ENCODE results near the gene SURF4.
"Not testable (repeated sequence)": the region's sequence is repeated elsewhere in the genome, so short reads cannot be mapped to it uniquely, and the experiment has no call there.

The SURF4 gene

DNA sequence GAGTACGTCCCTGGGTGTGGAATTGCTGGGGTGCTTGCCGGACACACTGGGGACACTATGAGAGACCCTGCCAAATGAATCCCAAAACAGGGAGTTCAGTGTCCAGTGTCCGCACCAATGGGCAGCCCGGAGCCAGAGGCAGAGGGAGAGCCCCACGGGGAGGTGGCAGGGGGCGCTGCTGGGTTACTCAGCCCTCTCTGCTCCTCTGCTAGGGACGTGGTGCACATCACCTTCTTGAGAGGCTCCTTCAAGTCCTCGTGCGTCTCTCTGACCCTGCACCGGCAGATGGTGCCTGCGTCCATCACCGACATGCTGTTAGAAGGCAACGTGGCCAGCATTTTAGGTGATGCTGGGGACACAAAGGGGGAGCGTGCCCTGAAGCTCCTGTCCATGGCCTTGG, 21.1 kb upstream of the SURF4 start:
- DNase-seq = no peak

DNA sequence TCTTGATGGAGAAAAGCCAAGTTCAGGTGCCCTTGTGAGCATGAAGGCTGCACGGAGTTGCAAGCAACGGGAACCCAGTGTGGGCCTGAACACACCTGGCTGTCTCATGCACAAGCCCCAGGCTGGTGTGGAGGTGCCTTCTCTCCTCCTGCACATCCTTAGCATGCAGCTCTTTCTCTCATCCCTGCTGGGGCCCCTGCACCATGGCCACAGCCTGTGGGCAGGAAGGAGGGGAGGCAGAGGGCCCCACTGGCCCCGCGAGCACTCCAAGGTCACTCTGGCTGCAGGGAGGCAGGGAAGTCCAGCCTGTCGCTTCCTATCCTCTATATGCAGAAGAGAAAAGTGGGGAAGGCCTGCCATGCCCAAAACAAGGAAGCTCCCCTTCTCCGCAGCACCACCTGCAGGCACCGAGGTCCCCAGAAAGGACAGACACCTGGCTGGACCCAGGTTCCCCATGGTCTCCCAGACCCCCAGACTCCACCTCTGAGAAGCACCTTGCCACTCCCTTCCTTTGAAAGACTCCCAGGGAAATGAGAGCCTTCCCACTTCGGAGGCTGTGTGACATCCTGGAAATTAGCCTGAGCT, 18.9 kb upstream of the SURF4 start:
- no peak for DNase-seq

DNA sequence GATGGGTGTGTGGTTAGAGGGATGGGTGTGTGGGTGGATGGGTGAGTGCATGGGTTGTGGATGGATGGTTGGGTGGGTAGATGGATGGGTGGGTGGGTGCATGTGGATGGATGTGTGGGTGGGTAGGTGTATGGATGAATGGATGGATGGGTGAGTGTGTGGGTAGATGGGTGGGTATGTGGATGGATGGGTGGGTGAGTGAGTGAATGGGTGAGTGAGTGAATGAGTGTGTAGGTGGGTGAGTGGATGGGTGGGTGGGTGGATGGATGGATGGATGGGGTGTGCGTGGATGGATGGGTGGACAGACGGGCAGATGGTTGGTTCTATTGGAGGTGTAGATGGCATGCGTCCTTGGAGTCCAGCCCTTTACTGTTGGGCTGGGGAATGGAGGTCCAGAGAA, 17.5 kb upstream of the SURF4 start:
- DNase-seq = no peak

DNA sequence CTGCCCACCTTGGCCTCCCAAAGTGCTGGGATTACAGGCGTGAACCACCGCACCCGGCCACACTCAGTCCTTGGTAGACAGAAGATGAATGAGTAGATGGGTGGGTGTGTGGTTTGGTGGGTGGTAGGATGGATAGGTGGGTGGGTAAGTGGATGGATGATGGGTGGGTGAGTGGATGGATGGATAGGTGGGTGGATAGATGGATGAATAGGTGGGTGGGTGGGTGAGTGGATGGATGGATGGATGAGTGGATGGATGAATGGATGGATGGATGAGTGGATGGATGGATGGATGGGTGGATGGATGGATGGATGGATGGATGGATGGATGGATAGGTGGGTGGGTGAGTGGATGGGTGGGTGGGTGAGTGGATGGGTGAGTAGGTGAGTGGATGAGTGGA, 16.4 kb upstream of the SURF4 start:
- not testable (repeated sequence) for DNase-seq

DNA sequence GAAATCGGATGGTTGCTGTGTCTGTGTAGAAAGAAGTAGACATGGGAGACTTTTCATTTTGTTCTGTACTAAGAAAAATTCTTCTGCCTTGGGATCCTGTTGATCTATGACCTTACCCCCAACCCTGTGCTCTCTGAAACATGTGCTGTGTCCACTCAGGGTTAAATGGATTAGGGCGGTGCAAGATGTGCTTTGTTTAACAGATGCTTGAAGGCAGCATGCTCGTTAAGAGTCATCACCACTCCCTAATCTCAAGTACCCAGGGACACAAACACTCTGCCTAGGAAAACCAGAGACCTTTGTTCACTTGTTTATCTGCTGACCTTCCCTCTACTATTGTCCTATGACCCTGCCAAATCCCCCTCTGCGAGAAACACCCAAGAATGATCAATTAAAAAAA, 15.6 kb upstream of the SURF4 start:
- not testable (repeated sequence) for DNase-seq

DNA sequence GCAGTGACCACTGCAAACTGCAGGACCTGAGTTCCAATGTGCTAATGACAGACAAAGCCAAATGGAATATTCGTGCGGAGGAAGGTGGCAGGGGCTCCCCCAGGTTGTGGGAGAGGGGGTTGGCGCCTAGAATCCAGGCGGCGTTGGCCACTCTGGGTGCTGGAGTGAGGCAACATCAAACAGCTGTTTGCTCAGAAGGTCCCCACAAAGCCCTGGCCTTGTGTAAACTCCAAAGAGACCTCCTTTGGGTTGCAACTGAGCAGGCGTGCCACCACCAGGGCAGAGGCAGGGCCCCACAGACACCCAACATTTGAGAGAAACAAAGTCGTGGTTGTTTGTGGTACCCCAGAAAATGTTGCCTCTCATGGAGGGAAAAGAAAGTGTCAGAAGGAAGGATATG, 14.9 kb upstream of the SURF4 start:
- DNase-seq = no peak

DNA sequence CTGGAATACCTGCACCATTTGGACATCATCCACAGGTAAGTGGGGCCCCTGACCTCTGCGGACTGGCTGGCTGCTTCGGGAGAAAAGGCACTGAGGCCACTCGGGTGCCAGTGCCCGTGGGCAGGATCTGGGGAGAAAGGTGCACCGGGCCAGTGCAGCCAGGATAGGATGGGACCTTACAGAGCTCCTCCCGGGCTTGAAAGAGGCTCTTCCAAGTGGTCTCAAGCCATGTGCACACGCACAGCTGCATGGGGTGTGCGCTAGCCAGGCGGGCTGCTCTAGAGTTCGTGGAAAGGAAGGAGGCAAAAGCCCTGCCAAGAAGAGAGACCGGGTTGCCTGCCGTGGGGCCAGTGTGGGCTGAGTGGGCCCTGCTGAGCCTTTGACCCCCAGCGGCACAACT, 13.7 kb upstream of the SURF4 start:
- DNase-seq = no peak

DNA sequence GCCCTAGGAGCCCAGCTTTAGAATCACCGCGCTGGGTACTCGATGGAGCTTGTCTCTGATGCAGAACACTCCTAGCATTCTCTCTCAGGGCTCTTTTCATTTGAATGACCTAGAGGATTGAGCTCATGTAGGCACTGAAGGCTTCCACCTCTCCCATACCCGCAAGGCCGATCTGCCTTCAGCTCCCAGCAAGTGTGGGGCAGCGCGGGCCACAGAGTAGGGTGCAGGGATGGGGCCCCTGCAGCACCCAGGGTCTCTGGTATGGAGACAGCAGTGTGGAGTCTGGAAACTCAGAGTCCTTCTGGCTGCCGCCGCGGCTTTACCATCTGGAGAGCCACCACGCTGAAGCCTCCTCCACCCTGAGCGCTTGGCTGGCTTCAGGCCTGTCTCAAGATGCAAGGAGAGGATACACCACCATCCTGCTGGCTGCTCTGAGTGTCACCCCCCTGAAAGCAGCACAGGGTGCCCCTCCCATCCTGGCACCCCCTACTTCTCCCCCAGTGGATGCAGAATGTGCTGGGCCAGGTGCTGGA, 13.2 kb upstream of the SURF4 start:
- no peak for DNase-seq

DNA sequence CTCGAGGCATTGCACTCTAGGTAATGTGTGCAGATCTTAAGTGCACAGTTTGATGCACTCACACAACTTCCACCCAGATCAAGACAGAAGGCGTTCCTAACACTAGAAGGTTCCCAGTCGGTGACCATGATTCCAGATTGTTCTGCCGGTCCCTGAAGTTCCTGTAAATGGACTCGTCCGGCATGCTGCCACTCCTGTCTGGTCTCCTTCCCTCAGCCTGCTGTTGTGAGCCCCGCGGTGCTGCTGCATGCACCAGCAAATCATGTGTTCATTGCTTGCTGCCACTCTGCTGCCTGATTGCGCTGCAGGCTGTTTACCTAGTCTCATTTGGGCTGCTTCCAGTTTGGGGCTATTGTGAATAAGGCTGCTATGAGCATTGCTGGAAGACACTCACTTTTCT, 11.8 kb upstream of the SURF4 start:
- no peak for DNase-seq

DNA sequence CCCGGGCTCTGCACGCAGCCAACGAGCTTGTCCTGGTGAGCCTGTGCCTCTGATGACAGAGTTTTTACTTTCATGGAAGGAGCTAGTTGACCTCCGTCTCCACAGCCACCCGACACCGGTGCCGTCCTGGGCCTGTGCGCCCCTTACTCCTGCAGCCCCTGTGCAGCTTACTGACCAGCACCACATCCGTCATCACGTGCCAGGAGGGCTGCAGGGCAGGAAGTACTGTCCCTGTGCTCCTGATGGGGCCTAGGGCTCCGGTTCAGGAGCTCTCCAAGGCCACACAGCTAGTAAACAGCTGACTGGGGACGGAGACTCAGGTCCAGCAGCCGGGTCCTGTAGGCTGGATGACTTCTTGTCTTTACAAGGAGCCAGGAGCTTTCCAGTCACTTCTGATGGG, 10.5 kb upstream of the SURF4 start:
- no peak for DNase-seq

DNA sequence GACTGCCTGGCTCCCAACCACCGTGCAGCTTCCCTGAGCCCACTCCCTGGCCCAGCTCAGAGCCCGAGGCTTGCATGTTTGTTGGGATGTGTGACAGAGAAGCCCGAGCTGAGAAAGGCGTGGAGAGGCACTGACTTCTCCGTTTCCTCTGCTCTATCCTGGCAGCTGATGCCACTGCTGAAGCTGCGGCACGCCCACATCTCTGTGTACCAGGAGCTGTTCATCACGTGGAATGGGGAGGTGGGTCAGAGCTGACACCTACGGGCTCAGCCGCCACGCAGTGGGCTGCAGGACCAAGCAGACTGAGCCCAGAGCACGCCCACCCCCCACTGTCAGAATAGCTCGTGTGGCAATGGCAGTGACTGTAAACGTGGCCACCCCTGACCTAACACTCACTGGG, 9.6 kb upstream of the SURF4 start:
- DNase-seq = no peak

DNA sequence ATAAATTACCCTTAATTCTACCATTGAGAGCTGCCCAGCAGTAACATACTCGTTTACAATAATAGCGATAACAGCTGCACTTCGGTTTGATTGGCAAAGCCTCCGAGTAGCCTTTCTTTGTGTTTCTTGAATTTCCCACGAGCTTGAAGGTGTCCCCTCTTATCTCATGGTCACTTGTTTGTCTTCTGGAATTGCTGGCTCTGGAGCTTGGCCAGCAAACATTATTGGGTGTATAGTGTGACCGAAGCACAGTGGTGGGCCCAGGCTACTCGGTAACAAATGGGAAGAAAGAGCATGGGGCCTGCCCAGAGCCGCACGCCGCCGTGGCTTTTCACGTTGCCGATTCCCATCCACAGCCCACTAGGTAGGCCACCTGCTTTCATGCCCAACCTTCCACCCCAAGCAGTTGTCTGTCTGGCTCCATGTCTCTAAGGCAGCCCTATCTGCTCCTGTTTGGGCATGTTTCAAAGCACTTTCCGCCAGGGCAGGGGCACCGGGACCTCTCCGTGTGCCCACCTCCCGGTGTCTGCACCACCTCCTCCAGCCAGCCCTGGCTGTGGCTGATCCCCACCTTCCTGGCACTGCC, 9.0 kb upstream of the SURF4 start:
- no peak for DNase-seq

DNA sequence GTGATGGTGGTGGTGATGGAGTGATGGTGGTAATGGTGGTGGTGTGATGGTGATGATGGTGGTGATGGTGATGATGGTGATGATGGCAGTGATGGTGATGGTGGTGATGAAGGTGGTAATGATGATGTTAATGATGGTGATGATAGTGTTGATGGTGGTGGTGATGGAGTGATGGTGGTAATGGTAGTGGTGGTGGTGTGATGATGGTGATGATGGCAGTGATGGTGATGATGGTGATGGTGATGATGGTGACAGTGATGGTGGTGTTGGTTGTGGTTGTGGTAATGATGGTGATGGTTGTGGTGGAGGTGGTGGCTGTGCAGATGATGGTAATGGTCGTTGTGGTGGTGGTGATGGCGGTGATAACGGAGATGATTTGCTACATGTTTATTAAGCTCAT, 7.6 kb upstream of the SURF4 start:
- DNase-seq = no peak

DNA sequence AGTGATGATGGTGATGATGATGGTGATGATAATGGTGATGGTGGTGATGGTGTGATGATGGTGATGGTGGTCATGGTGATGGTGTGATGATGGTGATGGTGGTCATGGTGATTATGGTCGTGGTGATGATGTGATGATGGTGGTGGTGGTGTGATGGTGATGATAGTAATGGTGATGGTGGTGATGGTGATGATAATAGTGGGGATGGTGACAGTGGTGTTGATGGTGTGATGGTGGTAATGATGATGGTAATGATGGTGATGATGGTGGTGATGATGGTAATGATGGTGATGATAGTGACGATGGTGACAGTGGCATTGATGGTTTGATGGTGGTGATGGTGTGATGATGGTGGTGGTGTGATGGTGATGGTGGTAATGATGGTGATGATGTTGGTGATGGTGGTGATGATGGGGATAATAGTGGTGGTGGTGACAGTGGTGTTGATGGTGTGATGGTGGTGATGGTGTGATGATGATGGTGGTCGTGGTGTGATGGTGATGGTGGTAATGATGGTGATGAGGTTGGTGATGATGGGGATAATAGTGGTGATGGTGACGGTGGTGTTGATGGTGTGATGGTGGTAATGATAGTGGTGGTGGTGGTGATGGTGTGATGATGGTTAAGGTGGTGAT, 6.8 kb upstream of the SURF4 start:
- DNase-seq = no peak

DNA sequence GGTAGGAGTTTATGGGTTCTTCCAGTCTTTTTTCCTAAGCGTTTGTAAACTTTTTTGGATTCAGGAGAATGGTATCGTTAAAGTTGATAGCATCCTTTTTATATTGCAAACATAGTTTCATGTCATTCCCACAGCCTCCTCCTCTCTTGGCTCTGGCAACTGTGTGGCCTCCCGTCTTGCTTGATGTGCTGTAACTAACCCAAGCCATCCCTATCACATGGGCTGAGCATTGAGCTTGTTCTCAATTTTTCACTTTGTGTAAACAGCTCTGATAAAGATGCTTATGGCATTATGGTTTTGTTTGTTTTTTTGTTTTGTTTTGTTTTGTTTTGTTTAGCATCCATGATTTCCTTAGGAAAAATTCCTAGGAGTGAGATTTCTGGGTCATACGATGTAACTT, 4.9 kb upstream of the SURF4 start:
- no peak for DNase-seq

DNA sequence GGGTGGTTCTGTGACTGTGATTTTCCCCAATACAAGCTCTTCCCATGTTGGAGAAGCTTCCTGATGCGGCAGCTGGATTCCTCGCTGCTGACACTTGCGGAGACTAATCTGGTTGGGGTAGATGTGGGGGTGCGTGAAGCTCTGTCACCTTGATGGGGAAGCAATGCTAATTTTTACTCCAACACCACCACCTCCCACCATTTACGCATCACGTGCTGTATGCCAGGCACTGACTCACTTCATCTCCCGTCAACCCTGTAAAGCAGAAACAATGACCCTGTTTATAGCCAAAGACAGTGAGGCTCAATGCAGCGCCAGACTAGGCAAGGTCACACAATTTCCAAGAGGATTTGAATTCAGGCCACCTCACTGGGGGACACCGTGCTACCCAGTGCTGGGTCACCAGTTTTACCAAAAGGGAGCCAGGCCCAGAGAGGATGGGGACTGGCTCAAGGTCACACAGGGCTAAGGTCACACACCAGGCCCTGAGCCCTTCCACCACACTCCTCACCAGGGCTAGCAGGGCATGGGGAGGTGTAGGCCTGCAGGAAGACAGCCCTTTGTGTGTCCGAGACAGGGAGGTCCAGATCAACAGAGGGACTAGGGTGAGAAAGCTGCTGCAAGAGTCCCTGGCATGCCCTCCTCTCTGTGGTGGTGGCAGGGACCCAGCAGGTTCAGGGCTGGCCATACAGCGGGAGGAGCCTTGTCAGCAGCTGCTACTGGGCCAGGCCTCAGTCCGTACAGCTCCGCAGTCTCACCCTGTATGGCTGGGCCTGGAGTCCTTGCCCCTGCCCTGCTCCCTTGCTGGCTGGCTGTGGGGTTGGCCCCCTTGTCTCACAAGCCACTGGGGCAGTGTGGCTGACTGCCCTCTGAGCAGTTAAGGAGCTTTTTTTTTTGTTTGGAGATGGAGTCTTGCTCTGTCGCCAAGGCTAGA, 3.6 kb upstream of the SURF4 start:
- no peak for DNase-seq

DNA sequence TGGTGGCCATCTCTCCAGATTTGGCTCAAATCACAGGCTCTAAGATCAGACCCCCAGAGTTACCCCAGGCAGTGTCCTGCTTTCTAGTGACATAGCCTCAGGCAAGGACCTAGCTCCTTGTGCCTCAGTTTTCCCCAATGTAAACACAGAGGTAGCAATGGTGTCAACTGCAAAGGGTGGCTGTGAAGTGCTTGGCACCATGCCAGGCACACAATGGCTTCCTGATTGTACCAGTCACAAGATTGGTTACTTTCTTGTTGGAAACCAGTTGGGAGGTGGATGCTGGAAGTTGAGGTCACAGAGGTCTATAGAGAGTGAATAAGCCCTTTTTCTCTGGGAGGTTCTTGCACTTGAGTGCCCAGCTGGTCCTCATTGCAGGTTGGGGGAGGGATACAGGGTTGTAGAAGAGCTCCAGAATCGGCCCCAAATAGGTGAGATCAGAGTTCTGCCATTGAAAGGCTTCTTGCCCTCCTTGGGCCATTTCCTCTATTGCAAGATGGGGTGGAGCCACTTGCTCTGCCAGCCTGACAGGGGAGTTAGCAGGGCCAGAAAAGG, 2.6 kb upstream of the SURF4 start:
- no peak for DNase-seq

DNA sequence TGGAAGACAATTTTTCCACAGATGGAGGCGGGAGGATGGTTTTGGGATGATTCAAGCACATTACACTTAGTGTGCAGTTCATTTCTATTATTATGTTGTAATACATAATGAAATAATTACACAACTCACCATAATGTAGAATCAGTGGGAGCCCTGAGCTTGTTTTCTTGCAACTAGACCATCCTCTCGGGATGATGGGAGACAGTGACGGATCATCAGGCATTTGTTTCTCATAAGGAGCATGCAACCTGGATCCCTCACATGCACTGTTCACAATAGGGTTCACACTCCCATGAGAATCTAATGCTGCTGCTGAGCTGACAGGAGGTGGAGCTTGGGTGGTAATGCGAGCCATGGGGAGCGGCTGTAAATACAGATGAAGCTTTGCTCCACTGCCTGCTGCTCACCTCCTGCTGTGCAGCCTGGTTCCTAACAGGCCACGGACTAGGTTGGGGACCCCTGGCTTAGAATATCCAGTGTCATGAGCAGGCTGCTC, 1.9 kb upstream of the SURF4 start:
- no peak for DNase-seq

DNA sequence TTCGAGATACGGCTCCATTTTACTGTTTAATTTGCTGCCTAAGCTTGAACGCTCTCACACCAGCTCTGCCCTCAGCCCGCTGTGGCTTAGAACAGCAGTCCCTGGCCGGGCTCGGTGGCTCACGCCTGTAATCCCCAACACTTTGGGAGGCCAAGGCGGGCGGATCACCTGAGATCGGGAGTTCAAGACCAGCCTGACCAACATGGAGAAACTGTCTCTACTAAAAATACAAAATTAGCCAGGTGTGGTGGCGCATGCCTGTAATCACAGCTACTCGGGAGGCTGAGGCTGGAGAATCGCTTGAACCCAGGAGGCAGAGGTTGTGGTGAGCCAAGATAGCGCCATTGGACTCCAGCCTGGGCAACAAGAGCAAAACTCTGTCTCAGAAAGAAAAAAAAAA, 1.4 kb upstream of the SURF4 start:
- DNase-seq = not testable (repeated sequence)

DNA sequence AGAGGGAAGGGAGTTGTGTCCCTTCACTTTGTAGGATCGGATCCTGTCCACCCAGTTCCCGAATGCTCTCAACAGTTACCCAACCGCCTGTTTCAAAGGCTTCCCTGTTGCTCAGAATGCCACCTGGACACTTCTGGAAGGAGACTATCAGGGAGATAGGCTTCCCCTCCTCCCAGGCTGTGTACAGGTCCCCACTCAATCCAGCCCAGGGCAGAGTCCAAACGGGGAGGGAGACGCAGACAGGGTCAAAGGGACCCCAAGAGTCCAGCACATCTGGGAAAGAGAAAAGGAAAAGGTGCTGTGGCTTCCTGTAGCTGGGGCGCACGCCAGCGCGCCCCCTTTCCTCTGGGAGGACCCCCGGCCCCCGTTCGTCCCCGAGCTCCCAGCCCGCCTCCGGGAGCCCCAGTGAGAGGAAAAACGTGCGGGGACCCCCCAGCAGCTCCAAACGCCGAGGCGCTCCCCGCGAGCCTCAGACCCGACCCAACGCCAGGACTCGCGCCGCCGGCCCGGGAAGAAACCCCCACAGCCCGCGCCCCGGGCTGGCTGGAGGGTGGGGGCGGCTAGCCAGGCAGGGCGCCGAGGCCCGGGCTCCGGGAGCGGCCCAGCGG, 640 bp downstream of the SURF4 start:
- no peak for DNase-seq

DNA sequence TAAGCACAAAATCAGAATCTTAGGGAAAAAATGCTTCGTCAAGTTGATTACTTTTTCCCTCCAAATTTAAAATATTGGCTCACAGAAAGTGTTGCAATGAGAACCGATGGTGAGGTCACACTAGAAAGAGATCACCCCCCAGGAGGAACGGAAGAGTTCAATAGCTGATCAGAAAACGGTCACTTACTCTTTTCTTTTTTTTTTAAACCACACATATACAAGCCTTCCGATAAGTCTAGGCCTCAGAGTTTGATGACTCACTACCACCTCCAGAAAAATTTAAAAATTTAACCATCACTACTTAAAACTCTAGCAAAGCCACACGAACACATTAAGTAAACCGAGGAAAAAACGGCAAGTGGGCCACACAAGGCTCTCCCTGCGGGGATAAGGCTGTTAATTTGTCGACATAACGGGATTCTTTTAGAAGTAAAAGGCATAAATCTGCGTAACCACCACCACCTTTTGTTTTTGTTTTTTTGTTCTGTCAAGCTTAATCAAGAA, 1.2 kb downstream of the SURF4 start:
- no peak for DNase-seq

DNA sequence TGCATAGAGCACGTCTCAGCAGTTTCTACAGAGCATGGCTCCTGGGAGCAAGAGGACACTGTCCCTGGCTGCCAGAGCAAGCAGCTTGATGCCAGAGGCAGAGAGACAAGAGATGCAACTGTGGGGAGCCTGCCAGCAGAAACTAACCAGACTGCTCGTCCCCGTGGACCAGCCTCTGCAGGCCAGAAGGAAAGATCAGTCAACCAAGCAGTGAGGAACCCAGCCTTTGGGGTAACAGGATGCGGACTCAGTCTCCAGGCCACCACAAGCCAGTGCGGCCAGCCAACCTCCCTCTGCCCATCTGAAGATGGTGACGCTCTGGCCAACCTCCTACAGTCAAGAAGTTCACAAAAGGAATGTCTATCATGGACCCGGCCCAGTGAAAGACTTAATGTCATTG, 3.7 kb downstream of the SURF4 start:
- no peak for DNase-seq

All from DMS 273 treated with DMSO at 0.1 percent for 48 hours (cell line).